Sigmoid colon (tissue), 4 donors: ENCODE results near the gene MRPL51.

Source experiments
- CTCF ChIP-seq, 4 experiments: fragments of 450-650 bp in 3 of 4; fragments of 200-600 bp in 1 of 4; IDR thresholded peaks; one replicate each; pipeline ENCODE4 v1.5.1; 2016 to 2019; ENCODE audit warnings: antibody characterized with exemption in 4 of 4, mild to moderate bottlenecking in 3 of 4, moderate library complexity in 2 of 4
- EP300 ChIP-seq, 4 donors: sonication (generic); formaldehyde crosslinking; IDR thresholded peaks; one replicate each; pipeline ENCODE4 v1.6.1; 2017; ENCODE audit warnings: antibody characterized with exemption in 4 of 4
- POLR2A ChIP-seq, 2 donors: fragments of 450-650 bp; IDR thresholded peaks; one replicate each; pipeline ENCODE4 v1.6.1; 2016; ENCODE audit warnings: antibody characterized with exemption in 2 of 2, mild to moderate bottlenecking in 2 of 2, moderate library complexity in 2 of 2

- no peak for TF ChIP-seq CTCF (IDR thresholded peaks at IDR 0.05)
- TF ChIP-seq POLR2A (IDR thresholded peaks at IDR 0.05): no peak
- no peak for TF ChIP-seq EP300 (IDR thresholded peaks at IDR 0.05)
Observed at GRCh38 chr12:6450091-6450868, 42.8 kb downstream of the MRPL51 start.
